ENCODE measurements around the gene FAM193B.

The FAM193B gene

DNA sequence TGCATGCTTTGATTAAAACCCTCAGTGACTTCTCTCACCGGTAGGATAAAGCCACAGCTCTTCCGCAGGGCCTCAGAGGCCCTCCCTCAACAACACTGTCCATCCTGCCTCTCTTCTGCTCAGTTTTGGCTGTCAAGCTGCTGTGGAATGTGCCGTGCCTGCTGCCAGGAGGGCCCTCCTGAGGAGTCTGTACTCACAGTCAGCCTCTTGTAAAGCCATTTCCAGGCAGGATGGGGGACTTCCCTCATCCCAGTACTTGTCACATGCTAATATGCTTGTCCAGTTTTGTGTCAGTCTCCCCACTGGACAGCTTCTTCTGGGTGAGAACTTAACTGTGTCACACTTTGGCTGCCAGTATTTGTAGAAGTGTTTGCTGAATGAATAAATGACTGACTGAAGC, 23.7 kb downstream of the FAM193B start:
- H3K4me1 ChIP-seq (ENCODE audit: low read depth, poor library complexity, severe bottlenecking): no peaks in the 10 kb centered on the region
- H3K36me3 ChIP-seq (ENCODE audit: insufficient read depth): no peaks in the 10 kb centered on the region
- H3K27ac ChIP-seq: no peak overlapping the region
- H3K4me3 ChIP-seq (IDR thresholded peaks at IDR 0.05; ENCODE audit: insufficient read depth, low read depth, low read length): no peak overlapping the region
- no peaks in the 10 kb centered on the region for H4K20me1 ChIP-seq (ENCODE audit: insufficient read depth)
- H3K79me2 ChIP-seq (ENCODE audit: insufficient read depth, low read depth): no peaks in the 10 kb centered on the region
- H3K9ac ChIP-seq: no peak overlapping the region
- no peaks in the 10 kb centered on the region for H3K27me3 ChIP-seq (ENCODE audit: insufficient read depth, low read depth)
- no peak overlapping the region for H2AFZ ChIP-seq (ENCODE audit: low read depth)
- no peak overlapping the region for H3K4me2 ChIP-seq
- TF ChIP-seq, protein P1, sequence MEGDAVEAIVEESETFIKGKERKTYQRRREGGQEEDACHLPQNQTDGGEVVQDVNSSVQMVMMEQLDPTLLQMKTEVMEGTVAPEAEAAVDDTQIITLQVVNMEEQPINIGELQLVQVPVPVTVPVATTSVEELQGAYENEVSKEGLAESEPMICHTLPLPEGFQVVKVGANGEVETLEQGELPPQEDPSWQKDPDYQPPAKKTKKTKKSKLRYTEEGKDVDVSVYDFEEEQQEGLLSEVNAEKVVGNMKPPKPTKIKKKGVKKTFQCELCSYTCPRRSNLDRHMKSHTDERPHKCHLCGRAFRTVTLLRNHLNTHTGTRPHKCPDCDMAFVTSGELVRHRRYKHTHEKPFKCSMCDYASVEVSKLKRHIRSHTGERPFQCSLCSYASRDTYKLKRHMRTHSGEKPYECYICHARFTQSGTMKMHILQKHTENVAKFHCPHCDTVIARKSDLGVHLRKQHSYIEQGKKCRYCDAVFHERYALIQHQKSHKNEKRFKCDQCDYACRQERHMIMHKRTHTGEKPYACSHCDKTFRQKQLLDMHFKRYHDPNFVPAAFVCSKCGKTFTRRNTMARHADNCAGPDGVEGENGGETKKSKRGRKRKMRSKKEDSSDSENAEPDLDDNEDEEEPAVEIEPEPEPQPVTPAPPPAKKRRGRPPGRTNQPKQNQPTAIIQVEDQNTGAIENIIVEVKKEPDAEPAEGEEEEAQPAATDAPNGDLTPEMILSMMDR (conservative IDR thresholded peaks at IDR 0.05; ENCODE audit: low read depth, low read length): no peak

- no peaks in the 10 kb centered on the region for H3K79me2 ChIP-seq (ENCODE audit: insufficient read depth, low read depth)
- H3K36me3 ChIP-seq (ENCODE audit: insufficient read depth): no peaks in the 10 kb centered on the region
- no peaks in the 10 kb centered on the region for H4K20me1 ChIP-seq (ENCODE audit: insufficient read depth)
- H3K4me2 ChIP-seq: no peak overlapping the region
- no peaks in the 10 kb centered on the region for H3K4me1 ChIP-seq (ENCODE audit: low read depth, poor library complexity, severe bottlenecking)
- no peak overlapping the region for H3K27ac ChIP-seq
- no peak overlapping the region for H3K9ac ChIP-seq
- H3K27me3 ChIP-seq (ENCODE audit: insufficient read depth, low read depth): no peaks in the 10 kb centered on the region
- TF ChIP-seq, protein P1 (conservative IDR thresholded peaks at IDR 0.05; ENCODE audit: low read depth, low read length): no peak
- no peak overlapping the region for H3K4me3 ChIP-seq (IDR thresholded peaks at IDR 0.05; ENCODE audit: insufficient read depth, low read depth, low read length)
- no peak overlapping the region for H2AFZ ChIP-seq (ENCODE audit: low read depth)
These were observed 24.8 kb downstream of the FAM193B start for GRCh38 chr5:177529247-177530203.

GRCh38 chr5:177528631-177529030, 25.7 kb downstream of the FAM193B start:
- Histone ChIP-seq H3K79me2 (ENCODE audit: insufficient read depth, low read depth) (no peaks in the 10 kb centered on the region), H2AFZ (ENCODE audit: low read depth) (no peak overlapping the region), H3K27ac (no peak overlapping the region), H3K9ac (no peak overlapping the region), H3K4me2 (no peak overlapping the region), H4K20me1 (ENCODE audit: insufficient read depth) (no peaks in the 10 kb centered on the region), H3K4me3 (IDR thresholded peaks at IDR 0.05; ENCODE audit: insufficient read depth, low read depth, low read length) (no peak overlapping the region), H3K4me1 (ENCODE audit: low read depth, poor library complexity, severe bottlenecking) (no peaks in the 10 kb centered on the region), H3K27me3 (ENCODE audit: insufficient read depth, low read depth) (no peaks in the 10 kb centered on the region), H3K36me3 (ENCODE audit: insufficient read depth) (no peaks in the 10 kb centered on the region)
- TF ChIP-seq, protein P1 (conservative IDR thresholded peaks at IDR 0.05; ENCODE audit: low read depth, low read length): no peak

DNA sequence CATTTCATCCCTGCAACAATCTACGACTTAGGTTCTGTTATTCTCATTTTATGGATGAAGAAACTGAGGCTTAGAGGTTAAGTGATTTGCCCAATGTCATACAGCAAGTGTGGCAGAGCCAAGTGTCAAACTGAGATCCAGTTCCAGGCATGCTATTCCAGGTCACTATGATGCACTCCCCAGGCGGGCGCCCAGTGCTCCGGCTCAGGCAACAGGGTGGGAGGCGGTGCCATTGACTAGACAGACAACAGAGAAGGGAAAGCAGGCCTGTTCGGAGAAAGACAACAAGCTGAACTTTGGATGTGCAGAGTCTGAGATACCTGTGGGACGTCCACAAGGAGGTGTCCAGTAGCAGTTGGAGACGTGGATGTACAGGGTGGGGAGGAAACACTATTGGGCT, 26.8 kb downstream of the FAM193B start:
- H3K27ac ChIP-seq: no peak overlapping the region
- H3K4me1 ChIP-seq (ENCODE audit: low read depth, poor library complexity, severe bottlenecking): no peaks in the 10 kb centered on the region
- H3K9ac ChIP-seq: no peak overlapping the region
- H4K20me1 ChIP-seq (ENCODE audit: insufficient read depth): no peaks in the 10 kb centered on the region
- no peak overlapping the region for H3K4me2 ChIP-seq
- TF ChIP-seq, protein P1 (conservative IDR thresholded peaks at IDR 0.05; ENCODE audit: low read depth, low read length): no peak
- no peaks in the 10 kb centered on the region for H3K79me2 ChIP-seq (ENCODE audit: insufficient read depth, low read depth)
- no peaks in the 10 kb centered on the region for H3K27me3 ChIP-seq (ENCODE audit: insufficient read depth, low read depth)
- H3K36me3 ChIP-seq (ENCODE audit: insufficient read depth): no peaks in the 10 kb centered on the region
- no peak overlapping the region for H3K4me3 ChIP-seq (IDR thresholded peaks at IDR 0.05; ENCODE audit: insufficient read depth, low read depth, low read length)
- H2AFZ ChIP-seq (ENCODE audit: low read depth): no peak overlapping the region

All from KMS-11 (cell line).